Naive B cell (primary cell): ENCODE measurements around the gene OSBPL9. TPM values are rescaled to one million over a fixed set of nuclear protein-coding genes. Genes with fewer than 3 reads are reported as not detected.
A peak's percentile ranks its signal among the peaks of the same experiment; 100 is the strongest.
"Not testable (repeated sequence)": the region's sequence is repeated elsewhere in the genome, so short reads cannot be mapped to it uniquely, and the experiment has no call there.

Experiments used
- ATAC-seq, 2 donors: fragments of 150-1000 bp; cut with Tn5 transposase; 2 replicates each; pipeline ENCODE4 v1.10.0; 2021; ENCODE audit warnings: low read depth in 2 of 2, mild to moderate bottlenecking in 2 of 2, moderate library complexity in 2 of 2
- DNase-seq: peaks from one replicate; pipeline ENCODE4 v3.0.0; 2022
- H3K27ac Mint-ChIP-seq, 6 donors: one replicate each; pipeline ENCODE4 v1.8.0; 2020 to 2022; ENCODE audit warnings: mild to moderate bottlenecking in 6 of 6, mixed read lengths in 6 of 6, moderate library complexity in 5 of 6, inconsistent platforms in 2 of 6
- H3K27me3 Mint-ChIP-seq, 3 donors: one replicate each; pipeline ENCODE4 v1.8.0; 2021 to 2022; ENCODE audit warnings: mixed read lengths in 3 of 3, mild to moderate bottlenecking in 1 of 3
- H3K36me3 Mint-ChIP-seq, 2 donors: one replicate each; pipeline ENCODE4 v1.8.0; 2020 to 2022; ENCODE audit warnings: mixed read lengths in 2 of 2, inconsistent platforms in 1 of 2, mild to moderate bottlenecking in 1 of 2
- H3K4me1 Mint-ChIP-seq, 3 donors: one replicate each; pipeline ENCODE4 v1.8.0; 2020 to 2022; ENCODE audit warnings: mixed read lengths in 3 of 3, inconsistent platforms in 1 of 3, mild to moderate bottlenecking in 1 of 3, moderate library complexity in 1 of 3
- H3K4me3 Mint-ChIP-seq, 8 donors: one replicate each; pipeline ENCODE4 v1.8.0; 2020 to 2022; ENCODE audit warnings: mild to moderate bottlenecking in 8 of 8, mixed read lengths in 8 of 8, moderate library complexity in 8 of 8, inconsistent platforms in 2 of 8
- H3K9me3 Mint-ChIP-seq, 7 donors: one replicate each; pipeline ENCODE4 v1.8.0; 2020 to 2022; ENCODE audit warnings: mixed read lengths in 7 of 7, mild to moderate bottlenecking in 5 of 7, inconsistent platforms in 2 of 7, moderate library complexity in 1 of 7
- polyA plus RNA-seq, 6 donors: library from polyadenylated mRNA; unstranded; fragments of 300-500 nt; fragmentation: Illumina TruSeq; gene quantifications; one replicate each; pipeline ENCODE4 v1.2.3, GENCODE V29; 2021; ENCODE audit warnings: low read depth in 6 of 6

The OSBPL9 gene
- polyA plus RNA-seq, 6 donors from 2014 or later = 46.7 to 77.8 (median 52.9) TPM

DNA sequence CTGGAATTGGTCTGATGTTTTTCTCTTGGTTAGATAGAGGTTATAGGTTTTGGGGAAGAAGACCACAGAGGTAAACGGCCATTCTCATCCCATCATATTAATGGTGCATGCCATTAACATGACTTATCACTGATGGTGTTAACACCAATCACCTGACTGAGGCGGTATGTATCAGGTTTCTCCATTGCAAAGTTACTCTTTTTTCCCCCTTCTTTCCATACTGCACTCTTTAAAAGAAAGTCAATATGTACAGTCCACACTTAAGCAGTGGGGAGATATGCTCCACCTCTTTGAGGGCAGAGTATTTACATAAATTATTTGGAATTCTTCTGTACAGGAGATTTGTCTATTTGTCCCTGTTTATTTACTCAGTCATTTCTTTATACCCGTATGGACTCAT lies 35.7 kb upstream of the OSBPL9 start:
- ATAC-seq (no peak), DNase-seq (no peak)
- H3K4me1 Mint-ChIP-seq = peaks cover 16 to 30% (median 25%) of the 10 kb centered on the region in 3 donors
- H3K9me3 Mint-ChIP-seq = peaks cover 0 to 4% (median 0%) of the 10 kb centered on the region in 7 donors
- no peak overlapping the region for H3K27ac Mint-ChIP-seq
- no peaks in the 10 kb centered on the region for H3K27me3 Mint-ChIP-seq
- H3K4me3 Mint-ChIP-seq = no peak overlapping the region
- peaks cover 0 to 5% of the 10 kb centered on the region in 2 donors for H3K36me3 Mint-ChIP-seq

- DNase-seq (no peak), ATAC-seq (no peak)
- Mint-ChIP-seq H3K9me3 (peaks cover 0 to 2% (median 0%) of the 10 kb centered on the region in 7 donors), H3K27me3 (no peaks in the 10 kb centered on the region), H3K4me3 (peak overlapping the region in 1 of 8 donors; percentile 64), H3K36me3 (no peaks in the 10 kb centered on the region), H3K4me1 (peaks cover 4 to 8% (median 7%) of the 10 kb centered on the region in 3 donors), H3K27ac (no peak overlapping the region)
Measured at GRCh38 chr1:51583532-51583931, 33.4 kb upstream of the OSBPL9 start.

- peaks cover 0 to 2% (median 0%) of the 10 kb centered on the region in 7 donors for H3K9me3 Mint-ChIP-seq
- no peaks in the 10 kb centered on the region for H3K27me3 Mint-ChIP-seq
- H3K27ac Mint-ChIP-seq = no peak overlapping the region
- DNase-seq = no peak
- peaks cover 0 to 5% (median 2%) of the 10 kb centered on the region in 3 donors for H3K4me1 Mint-ChIP-seq
- H3K36me3 Mint-ChIP-seq = no peaks in the 10 kb centered on the region
- no peak overlapping the region for H3K4me3 Mint-ChIP-seq
- no peak for ATAC-seq
Measured at GRCh38 chr1:51584021-51584420, 32.9 kb upstream of the OSBPL9 start.

DNA sequence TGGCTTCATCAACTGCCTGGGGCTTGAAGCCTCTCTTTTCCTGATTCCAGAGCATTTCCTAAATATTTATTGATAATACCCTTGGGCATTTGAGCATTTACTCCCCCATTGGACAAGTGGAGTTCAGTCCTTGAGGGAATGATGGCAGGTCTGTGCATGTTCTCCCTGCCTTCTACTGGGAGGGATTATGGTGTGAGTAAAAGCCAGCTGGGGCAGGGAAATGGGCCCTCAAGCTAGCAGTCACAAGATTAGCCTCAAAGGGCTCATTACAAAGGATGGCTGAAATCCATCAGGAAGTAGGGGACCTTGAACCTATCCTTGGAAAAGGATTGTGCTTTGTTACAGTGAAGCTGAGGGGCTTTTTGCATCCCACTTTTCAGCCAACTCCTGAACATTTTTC lies 24.2 kb upstream of the OSBPL9 start:
- ATAC-seq (no peak), DNase-seq (no peak)
- no peaks in the 10 kb centered on the region for H3K9me3 Mint-ChIP-seq
- no peak overlapping the region for H3K4me3 Mint-ChIP-seq
- H3K27me3 Mint-ChIP-seq = peaks cover 0 to 8% (median 0%) of the 10 kb centered on the region in 3 donors
- H3K36me3 Mint-ChIP-seq = no peaks in the 10 kb centered on the region
- H3K27ac Mint-ChIP-seq = no peak overlapping the region
- peaks cover 0 to under 1% (median 0%) of the 10 kb centered on the region in 3 donors for H3K4me1 Mint-ChIP-seq

DNA sequence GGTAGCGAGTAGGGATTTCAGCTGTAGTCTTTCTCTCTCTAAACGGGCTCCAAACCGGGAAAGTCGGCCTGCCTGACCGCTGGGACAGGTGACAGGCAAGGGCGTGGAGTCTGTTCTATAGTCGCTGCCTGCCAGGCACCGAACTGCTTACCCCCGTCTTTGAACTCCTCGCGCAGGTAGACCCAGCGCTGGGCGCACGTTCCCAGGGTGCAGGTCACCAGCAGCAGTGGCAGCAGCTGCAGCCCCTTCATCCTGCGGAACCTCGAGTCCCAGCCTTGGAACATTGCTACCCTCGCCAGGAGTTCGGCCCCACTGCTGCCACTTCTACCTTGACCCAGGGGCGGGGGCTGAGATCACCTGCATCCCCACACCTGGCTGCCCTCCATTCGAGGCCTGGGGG lies 22.2 kb upstream of the OSBPL9 start:
- Mint-ChIP-seq H3K27me3 (peaks cover 0 to 4% (median 0%) of the 10 kb centered on the region in 3 donors), H3K4me3 (no peak overlapping the region), H3K4me1 (no peaks in the 10 kb centered on the region), H3K27ac (no peak overlapping the region), H3K36me3 (no peaks in the 10 kb centered on the region), H3K9me3 (no peaks in the 10 kb centered on the region)
- no peak for ATAC-seq
- no peak for DNase-seq

- no peak for DNase-seq
- peaks cover 0 to 4% (median 0%) of the 10 kb centered on the region in 3 donors for H3K27me3 Mint-ChIP-seq
- no peaks in the 10 kb centered on the region for H3K36me3 Mint-ChIP-seq
- no peaks in the 10 kb centered on the region for H3K9me3 Mint-ChIP-seq
- H3K4me3 Mint-ChIP-seq = no peak overlapping the region
- H3K4me1 Mint-ChIP-seq = no peaks in the 10 kb centered on the region
- H3K27ac Mint-ChIP-seq = peak overlapping the region in 1 of 6 donors; percentile 51
- no peak for ATAC-seq
Measured at GRCh38 chr1:51600529-51600928, 16.4 kb upstream of the OSBPL9 start.

DNA sequence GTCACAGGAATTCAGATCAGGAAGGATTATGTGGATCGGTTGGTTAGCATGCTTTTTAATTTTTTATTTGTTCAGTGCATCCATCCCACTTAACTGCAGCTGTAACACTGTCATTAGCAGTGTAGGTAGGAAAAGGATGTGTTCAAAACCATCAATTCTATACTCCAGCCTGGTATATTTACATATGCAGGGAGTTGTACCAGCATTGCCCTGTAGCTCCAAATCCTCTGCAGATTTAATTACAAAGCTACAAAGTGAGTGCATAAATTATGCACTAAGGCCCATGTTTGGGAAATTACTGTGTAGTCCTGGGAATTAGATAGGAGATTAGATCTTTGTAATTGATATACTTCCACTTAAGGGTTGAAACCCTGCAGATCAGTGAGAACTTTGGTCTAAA lies 15.9 kb upstream of the OSBPL9 start:
- no peaks in the 10 kb centered on the region for H3K36me3 Mint-ChIP-seq
- no peak overlapping the region for H3K4me3 Mint-ChIP-seq
- H3K9me3 Mint-ChIP-seq = no peaks in the 10 kb centered on the region
- ATAC-seq = no peak
- H3K27me3 Mint-ChIP-seq = peaks cover 0 to 4% (median 0%) of the 10 kb centered on the region in 3 donors
- no peak for DNase-seq
- H3K27ac Mint-ChIP-seq = peak overlapping the region in 1 of 6 donors; percentile 51
- H3K4me1 Mint-ChIP-seq = peaks cover 0 to under 1% (median 0%) of the 10 kb centered on the region in 3 donors

GRCh38 chr1:51605961-51606723 lies 10.8 kb upstream of the OSBPL9 start:
- no peaks in the 10 kb centered on the region for H3K36me3 Mint-ChIP-seq
- H3K4me1 Mint-ChIP-seq = peaks cover 0 to 5% (median 0%) of the 10 kb centered on the region in 3 donors
- H3K27me3 Mint-ChIP-seq = peaks cover 5 to 8% (median 8%) of the 10 kb centered on the region in 3 donors
- ATAC-seq (no peak), DNase-seq (no peak)
- H3K9me3 Mint-ChIP-seq = no peaks in the 10 kb centered on the region
- peak overlapping the region in 1 of 6 donors; percentile 81 for H3K27ac Mint-ChIP-seq
- no peak overlapping the region for H3K4me3 Mint-ChIP-seq

DNA sequence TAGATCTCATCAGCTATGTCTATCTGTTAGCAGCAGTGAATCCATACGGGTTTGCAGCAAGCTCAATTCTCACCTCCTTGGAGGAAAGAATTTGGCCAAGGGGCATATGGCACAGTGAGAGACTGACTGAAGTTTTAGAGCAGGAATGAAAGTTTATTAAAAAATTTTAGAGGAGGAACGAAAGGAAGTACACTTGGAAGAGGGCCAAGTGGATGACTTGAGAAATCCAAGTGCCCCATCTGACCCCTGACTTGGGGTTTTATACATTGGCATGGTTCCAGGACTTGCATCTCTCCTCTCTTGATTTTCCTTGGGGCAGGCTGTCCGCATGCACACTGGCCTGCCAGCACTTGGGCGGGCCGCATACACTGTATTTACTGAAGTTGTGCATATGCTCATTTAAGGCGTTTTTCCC lies 9.2 kb upstream of the OSBPL9 start:
- ATAC-seq = no peak
- Mint-ChIP-seq H3K27ac (no peak overlapping the region), H3K36me3 (no peaks in the 10 kb centered on the region), H3K27me3 (peaks cover 7 to 8% (median 8%) of the 10 kb centered on the region in 3 donors), H3K4me1 (peaks cover 0 to 5% (median 0%) of the 10 kb centered on the region in 3 donors), H3K4me3 (no peak overlapping the region), H3K9me3 (no peaks in the 10 kb centered on the region)
- no peak for DNase-seq

GRCh38 chr1:51610104-51610503 lies 6.8 kb upstream of the OSBPL9 start:
- H3K4me1 Mint-ChIP-seq, DNase-seq, H3K27ac Mint-ChIP-seq, H3K4me3 Mint-ChIP-seq, ATAC-seq, H3K9me3 Mint-ChIP-seq, H3K36me3 Mint-ChIP-seq: not testable (repeated sequence)
- peaks cover 8 to 11% (median 8%) of the 10 kb centered on the region in 3 donors for H3K27me3 Mint-ChIP-seq

GRCh38 chr1:51610637-51611036 lies 6.3 kb upstream of the OSBPL9 start:
- Mint-ChIP-seq H3K27me3 (peaks cover 4 to 11% (median 8%) of the 10 kb centered on the region in 3 donors), H3K4me1 (peaks cover 0 to 5% (median 4%) of the 10 kb centered on the region in 3 donors), H3K36me3 (no peaks in the 10 kb centered on the region), H3K27ac (no peak overlapping the region), H3K4me3 (no peak overlapping the region), H3K9me3 (no peaks in the 10 kb centered on the region)
- no peak for ATAC-seq
- DNase-seq = no peak

GRCh38 chr1:51612447-51612961 lies 4.4 kb upstream of the OSBPL9 start:
- ATAC-seq = no peak
- no peak for DNase-seq
- no peak overlapping the region for H3K4me3 Mint-ChIP-seq
- H3K27ac Mint-ChIP-seq = peak overlapping the region in 1 of 6 donors; percentile 68
- no peaks in the 10 kb centered on the region for H3K9me3 Mint-ChIP-seq
- H3K4me1 Mint-ChIP-seq = peaks cover 10 to 17% (median 13%) of the 10 kb centered on the region in 3 donors
- H3K27me3 Mint-ChIP-seq = peaks cover 4 to 11% (median 8%) of the 10 kb centered on the region in 3 donors
- H3K36me3 Mint-ChIP-seq = no peaks in the 10 kb centered on the region

DNA sequence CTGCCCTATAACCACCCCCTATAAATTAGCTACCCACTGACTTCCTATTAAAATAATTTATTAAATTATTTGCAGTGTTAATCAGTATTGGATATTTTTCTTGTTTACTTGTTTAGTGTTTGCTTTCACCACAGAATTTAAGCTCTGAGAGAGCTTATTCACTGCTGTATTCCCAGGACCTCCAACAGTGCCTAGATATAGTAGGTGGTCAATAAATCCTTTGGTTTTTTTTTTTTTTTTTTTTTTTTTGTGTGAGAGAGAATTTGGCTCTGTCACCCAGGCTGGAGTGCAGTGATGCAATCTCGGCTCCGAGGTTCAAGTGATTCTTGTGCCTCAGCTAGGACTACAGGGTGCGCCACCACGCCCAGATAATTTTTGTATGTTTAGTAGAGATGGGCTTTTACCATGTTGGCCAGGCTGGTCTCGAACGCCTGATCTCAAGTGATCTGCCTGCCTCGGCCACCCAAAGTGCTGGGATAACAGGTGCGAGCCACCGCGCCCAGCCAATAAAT lies 1.1 kb upstream of the OSBPL9 start:
- H3K27me3 Mint-ChIP-seq = peaks cover 0 to 7% (median 2%) of the 10 kb centered on the region in 3 donors
- no peak for ATAC-seq

GRCh38 chr1:51616490-51616889 lies 402 bp upstream of the OSBPL9 start:
- ATAC-seq (no peak), DNase-seq (no peak)
- Mint-ChIP-seq H3K9me3 (no peaks in the 10 kb centered on the region), H3K4me1 (peaks cover 25 to 35% (median 35%) of the 10 kb centered on the region in 3 donors), H3K4me3 (peak overlapping the region in 6 of 8 donors; percentile 41 to 100 (median 99)), H3K27ac (peak overlapping the region in 2 of 6 donors; percentile 78 to 98), H3K27me3 (peaks cover 0 to 6% (median 0%) of the 10 kb centered on the region in 3 donors), H3K36me3 (no peaks in the 10 kb centered on the region)

More for the DNA sequence above, 1.1 kb upstream of the OSBPL9 start:
- Mint-ChIP-seq H3K4me3 (peak overlapping the region in 5 of 8 donors; percentile 41 to 100 (median 99)), H3K27ac (no peak overlapping the region), H3K4me1 (peaks cover 25 to 35% (median 33%) of the 10 kb centered on the region in 3 donors), H3K36me3 (no peaks in the 10 kb centered on the region), H3K9me3 (no peaks in the 10 kb centered on the region)
- no peak for DNase-seq
